HepG2 (cell line): ENCODE data around the gene APBB3. TPM values are rescaled to one million over a fixed set of nuclear protein-coding genes. Genes with fewer than 3 reads are reported as not detected.

Experiments used
- BCL6 ChIP-seq: IDR thresholded peaks from 2 replicates; pipeline ENCODE4 v1.6.1; 2016; ENCODE audit warnings: missing genetic modification reagents, missing compliant biosample characterization
- CBX1 ChIP-seq: IDR thresholded peaks from one replicate; pipeline ENCODE4 v1.6.1; 2016; ENCODE audit warnings: antibody characterized with exemption, low read depth
- DNMT3B ChIP-seq: conservative IDR thresholded peaks from 2 replicates; pipeline ENCODE4 v1.6.1; 2016; ENCODE audit warnings: missing biosample characterization, control low read depth
- FOXA3 ChIP-seq: IDR thresholded peaks from 2 replicates; pipeline ENCODE4 v1.6.1; 2016; ENCODE audit warnings: missing genetic modification reagents, missing compliant biosample characterization
- HDAC1 ChIP-seq: sonication (generic); formaldehyde crosslinking; IDR thresholded peaks from 2 replicates; pipeline ENCODE4 v1.5.1; 2020; ENCODE audit warnings: mild to moderate bottlenecking, missing genetic modification reagents
- NFYB ChIP-seq: sonication (generic); formaldehyde crosslinking; IDR thresholded peaks from 2 replicates; pipeline ENCODE4 v1.4.0; 2020; ENCODE audit warnings: missing genetic modification reagents
- PPARG ChIP-seq: conservative IDR thresholded peaks from 2 replicates; pipeline ENCODE4 v1.6.1; 2016; ENCODE audit warnings: missing biosample characterization, missing genetic modification reagents
- SALL1 ChIP-seq: sonication (generic); formaldehyde crosslinking; IDR thresholded peaks from 2 replicates; pipeline ENCODE4 v1.8.0; 2022; ENCODE audit warnings: mild to moderate bottlenecking, missing genetic modification reagents
- SP5 ChIP-seq: IDR thresholded peaks from 2 replicates; pipeline ENCODE4 v1.6.1; 2016; ENCODE audit warnings: low read depth, borderline replicate concordance
- ZNF24 ChIP-seq: fragments of 450-650 bp; IDR thresholded peaks from 2 replicates; pipeline ENCODE4 v1.6.1; 2017; ENCODE audit warnings: antibody characterized with exemption, mild to moderate bottlenecking
- ZNF253 ChIP-seq: sonication (generic); formaldehyde crosslinking; IDR thresholded peaks from 2 replicates; pipeline ENCODE4 v1.8.0; 2022; ENCODE audit warnings: mild to moderate bottlenecking, missing genetic modification reagents, borderline replicate concordance
- ZNF616 ChIP-seq: sonication (generic); formaldehyde crosslinking; IDR thresholded peaks from 2 replicates; pipeline ENCODE4 v1.5.0; 2020; ENCODE audit warnings: low read depth, mild to moderate bottlenecking, missing genetic modification reagents
- ZNF674 ChIP-seq: sonication (generic); formaldehyde crosslinking; IDR thresholded peaks from 2 replicates; pipeline ENCODE4 v1.5.0; 2020; ENCODE audit warnings: low read depth, mild to moderate bottlenecking, missing genetic modification reagents
- ZNF746 ChIP-seq: sonication (generic); formaldehyde crosslinking; IDR thresholded peaks from 2 replicates; pipeline ENCODE4 v1.8.0; 2022; ENCODE audit warnings: mild to moderate bottlenecking, missing genetic modification reagents
- ZNF777 ChIP-seq: sonication (generic); formaldehyde crosslinking; IDR thresholded peaks from 2 replicates; pipeline ENCODE4 v1.4.0; 2020; ENCODE audit warnings: missing genetic modification reagents
- ZNF792 ChIP-seq: IDR thresholded peaks from 2 replicates; pipeline ENCODE4 v1.6.1; 2016
- polyA plus RNA-seq, 8 experiments: library from polyadenylated mRNA; depleted of rRNA in 3 of 8; stranded (reverse) in 7 of 8; unstranded in 1 of 8; fragments of >200 nt; fragmentation: Illumina TruSeq in 4 of 8; extraction: Trizol in 4 of 8; gene quantifications; 2 replicates each; pipeline versions ENCODE4 v1.2.1 to v1.2.3, GENCODE V29; 2011 to 2016; ENCODE audit warnings: low read depth in 4 of 8, missing spikeins in 1 of 8, mixed read lengths in 1 of 8; ENCODE audit not compliant: insufficient read depth in 1 of 8
- total RNA-seq, 5 experiments: library from RNA; depleted of rRNA; stranded (reverse); fragments of >200 nt; fragmentation: Illumina TruSeq; extraction: Trizol; gene quantifications; 2 replicates each; pipeline ENCODE4 v1.2.3, GENCODE V29; 2016; ENCODE audit warnings: low read depth in 1 of 5
- TF ChIP-seq, protein P1 (sequence below): sonication (generic); formaldehyde crosslinking; IDR thresholded peaks from 2 replicates; pipeline ENCODE4 v1.4.0; 2020; ENCODE audit warnings: missing genetic modification reagents
- TF ChIP-seq, protein P2 (sequence below), 2 experiments: sonication (generic) in 1 of 2; formaldehyde crosslinking in 1 of 2; IDR thresholded peaks; 2 replicates each; pipeline versions ENCODE4 v1.6.1 to v1.9.0; 2014 to 2022; ENCODE audit warnings: antibody characterized with exemption in 1 of 2, borderline replicate concordance in 1 of 2, inconsistent platforms in 1 of 2, low read depth in 1 of 2, missing genetic modification reagents in 1 of 2
- TF ChIP-seq, protein P3 (sequence below): IDR thresholded peaks from 2 replicates; pipeline ENCODE4 v1.6.1; 2016; ENCODE audit warnings: low read depth, borderline replicate concordance

APBB3 gene
- total and polyA plus RNA-seq, 2 of the 13 experiments (the other 11 are each of a cell fraction or from before 2014, with no cell fraction given), result 0.38 to 0.78 TPM

GRCh38 chr5:140564196-140565023 lies at the start of gene APBB3, which contains the start of gene SLC35A4 (continued):
- TF ChIP-seq ZNF253, result peak; percentile 81; the same call in 1 of the 2 replicates
- no peak for TF ChIP-seq ZNF616 (CRISPR knock-in tag)
- TF ChIP-seq, protein P1, sequence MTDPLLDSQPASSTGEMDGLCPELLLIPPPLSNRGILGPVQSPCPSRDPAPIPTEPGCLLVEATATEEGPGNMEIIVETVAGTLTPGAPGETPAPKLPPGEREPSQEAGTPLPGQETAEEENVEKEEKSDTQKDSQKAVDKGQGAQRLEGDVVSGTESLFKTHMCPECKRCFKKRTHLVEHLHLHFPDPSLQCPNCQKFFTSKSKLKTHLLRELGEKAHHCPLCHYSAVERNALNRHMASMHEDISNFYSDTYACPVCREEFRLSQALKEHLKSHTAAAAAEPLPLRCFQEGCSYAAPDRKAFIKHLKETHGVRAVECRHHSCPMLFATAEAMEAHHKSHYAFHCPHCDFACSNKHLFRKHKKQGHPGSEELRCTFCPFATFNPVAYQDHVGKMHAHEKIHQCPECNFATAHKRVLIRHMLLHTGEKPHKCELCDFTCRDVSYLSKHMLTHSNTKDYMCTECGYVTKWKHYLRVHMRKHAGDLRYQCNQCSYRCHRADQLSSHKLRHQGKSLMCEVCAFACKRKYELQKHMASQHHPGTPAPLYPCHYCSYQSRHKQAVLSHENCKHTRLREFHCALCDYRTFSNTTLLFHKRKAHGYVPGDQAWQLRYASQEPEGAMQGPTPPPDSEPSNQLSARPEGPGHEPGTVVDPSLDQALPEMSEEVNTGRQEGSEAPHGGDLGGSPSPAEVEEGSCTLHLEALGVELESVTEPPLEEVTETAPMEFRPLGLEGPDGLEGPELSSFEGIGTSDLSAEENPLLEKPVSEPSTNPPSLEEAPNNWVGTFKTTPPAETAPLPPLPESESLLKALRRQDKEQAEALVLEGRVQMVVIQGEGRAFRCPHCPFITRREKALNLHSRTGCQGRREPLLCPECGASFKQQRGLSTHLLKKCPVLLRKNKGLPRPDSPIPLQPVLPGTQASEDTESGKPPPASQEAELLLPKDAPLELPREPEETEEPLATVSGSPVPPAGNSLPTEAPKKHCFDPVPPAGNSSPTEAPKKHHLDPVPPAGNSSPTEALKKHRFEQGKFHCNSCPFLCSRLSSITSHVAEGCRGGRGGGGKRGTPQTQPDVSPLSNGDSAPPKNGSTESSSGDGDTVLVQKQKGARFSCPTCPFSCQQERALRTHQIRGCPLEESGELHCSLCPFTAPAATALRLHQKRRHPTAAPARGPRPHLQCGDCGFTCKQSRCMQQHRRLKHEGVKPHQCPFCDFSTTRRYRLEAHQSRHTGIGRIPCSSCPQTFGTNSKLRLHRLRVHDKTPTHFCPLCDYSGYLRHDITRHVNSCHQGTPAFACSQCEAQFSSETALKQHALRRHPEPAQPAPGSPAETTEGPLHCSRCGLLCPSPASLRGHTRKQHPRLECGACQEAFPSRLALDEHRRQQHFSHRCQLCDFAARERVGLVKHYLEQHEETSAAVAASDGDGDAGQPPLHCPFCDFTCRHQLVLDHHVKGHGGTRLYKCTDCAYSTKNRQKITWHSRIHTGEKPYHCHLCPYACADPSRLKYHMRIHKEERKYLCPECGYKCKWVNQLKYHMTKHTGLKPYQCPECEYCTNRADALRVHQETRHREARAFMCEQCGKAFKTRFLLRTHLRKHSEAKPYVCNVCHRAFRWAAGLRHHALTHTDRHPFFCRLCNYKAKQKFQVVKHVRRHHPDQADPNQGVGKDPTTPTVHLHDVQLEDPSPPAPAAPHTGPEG (CRISPR knock-in tag), result no peak
- TF ChIP-seq FOXA3 (CRISPR knock-in tag), result no peak
- TF ChIP-seq ZNF746 (CRISPR knock-in tag), result no peak
- no peak for TF ChIP-seq PPARG (CRISPR knock-in tag)
- no peak; the same call in 1 of the 2 replicates for TF ChIP-seq NFYB (CRISPR knock-in tag)
- TF ChIP-seq ZNF777 (CRISPR knock-in tag), result peak; percentile 46; the same call in 1 of the 2 replicates
- TF ChIP-seq ZNF792 (CRISPR knock-in tag), result no peak
- TF ChIP-seq ZNF674 (CRISPR knock-in tag), result no peak
- peak; percentile 61 for TF ChIP-seq HDAC1 (CRISPR knock-in tag)
- TF ChIP-seq BCL6 (CRISPR knock-in tag), result no peak
- peak; percentile 62 for TF ChIP-seq SP5 (CRISPR knock-in tag)
- TF ChIP-seq DNMT3B (CRISPR knock-in tag), result no peak
- TF ChIP-seq, protein P2, sequence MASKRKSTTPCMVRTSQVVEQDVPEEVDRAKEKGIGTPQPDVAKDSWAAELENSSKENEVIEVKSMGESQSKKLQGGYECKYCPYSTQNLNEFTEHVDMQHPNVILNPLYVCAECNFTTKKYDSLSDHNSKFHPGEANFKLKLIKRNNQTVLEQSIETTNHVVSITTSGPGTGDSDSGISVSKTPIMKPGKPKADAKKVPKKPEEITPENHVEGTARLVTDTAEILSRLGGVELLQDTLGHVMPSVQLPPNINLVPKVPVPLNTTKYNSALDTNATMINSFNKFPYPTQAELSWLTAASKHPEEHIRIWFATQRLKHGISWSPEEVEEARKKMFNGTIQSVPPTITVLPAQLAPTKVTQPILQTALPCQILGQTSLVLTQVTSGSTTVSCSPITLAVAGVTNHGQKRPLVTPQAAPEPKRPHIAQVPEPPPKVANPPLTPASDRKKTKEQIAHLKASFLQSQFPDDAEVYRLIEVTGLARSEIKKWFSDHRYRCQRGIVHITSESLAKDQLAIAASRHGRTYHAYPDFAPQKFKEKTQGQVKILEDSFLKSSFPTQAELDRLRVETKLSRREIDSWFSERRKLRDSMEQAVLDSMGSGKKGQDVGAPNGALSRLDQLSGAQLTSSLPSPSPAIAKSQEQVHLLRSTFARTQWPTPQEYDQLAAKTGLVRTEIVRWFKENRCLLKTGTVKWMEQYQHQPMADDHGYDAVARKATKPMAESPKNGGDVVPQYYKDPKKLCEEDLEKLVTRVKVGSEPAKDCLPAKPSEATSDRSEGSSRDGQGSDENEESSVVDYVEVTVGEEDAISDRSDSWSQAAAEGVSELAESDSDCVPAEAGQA (IDR thresholded peaks at IDR 0.05; ENCODE audit: low read depth), result peak; percentile 74
- TF ChIP-seq, protein P2 (CRISPR knock-in tag; IDR thresholded peaks at IDR 0.05; ENCODE audit: borderline replicate concordance), result no peak
- no peak for TF ChIP-seq CBX1
- no peak for TF ChIP-seq ZNF24
- TF ChIP-seq, protein P3, sequence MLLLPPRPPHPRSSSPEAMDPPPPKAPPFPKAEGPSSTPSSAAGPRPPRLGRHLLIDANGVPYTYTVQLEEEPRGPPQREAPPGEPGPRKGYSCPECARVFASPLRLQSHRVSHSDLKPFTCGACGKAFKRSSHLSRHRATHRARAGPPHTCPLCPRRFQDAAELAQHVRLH (CRISPR knock-in tag), result no peak
- peak; percentile 42; the same call in 1 of the 2 replicates for TF ChIP-seq SALL1 (CRISPR knock-in tag)
